Measurements from ENCODE around the gene SLC44A5. TPM values are rescaled to one million over a fixed set of nuclear protein-coding genes. Genes with fewer than 3 reads are reported as not detected.

The SLC44A5 gene
- total and polyA plus RNA-seq, 2 experiments from 2014 or later: 3.3 to 11.7 TPM

DNA sequence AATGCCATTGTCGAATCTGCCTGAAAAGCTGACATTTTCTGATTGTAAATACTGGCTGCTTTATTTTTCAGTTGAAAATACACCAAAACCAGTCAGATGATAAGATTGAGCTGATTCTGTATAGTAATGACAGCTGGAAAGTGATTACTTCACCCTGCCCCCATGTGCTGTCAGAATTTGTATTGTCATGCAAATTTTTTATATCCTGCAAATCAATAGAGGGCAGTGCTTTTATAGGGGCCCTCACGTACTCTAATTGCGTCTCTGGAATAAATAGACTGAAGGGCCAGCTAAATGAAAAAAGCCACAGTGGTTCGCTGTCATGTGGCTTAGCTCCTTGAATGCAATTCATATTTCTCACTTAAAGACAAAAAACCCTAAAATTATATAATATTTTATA, 268.1 kb downstream of the SLC44A5 start (continued):
- no peak for TF ChIP-seq ZNF462 (CRISPR knock-in tag; IDR thresholded peaks at IDR 0.05)

- no peak for DNase-seq (ENCODE audit: low spot score)
- H3K4me1 ChIP-seq (ENCODE audit: insufficient read depth): peaks cover 20% of the 10 kb centered on the region
- TF ChIP-seq NANOG (IDR thresholded peaks at IDR 0.05; ENCODE audit: borderline replicate concordance) (no peak), ETS1 (IDR thresholded peaks at IDR 0.05) (no peak), JUNB (IDR thresholded peaks at IDR 0.05; ENCODE audit: unreplicated experiment) (no peak), ZNF114 (CRISPR knock-in tag; IDR thresholded peaks at IDR 0.05) (no peak), ZNF462 (CRISPR knock-in tag; IDR thresholded peaks at IDR 0.05) (no peak), STAT1 (IDR thresholded peaks at IDR 0.05; ENCODE audit: unreplicated experiment) (no peak), POLR2AphosphoS5 (IDR thresholded peaks at IDR 0.05; ENCODE audit: low read depth) (no peak), EZH2phosphoT487 (IDR thresholded peaks at IDR 0.05; ENCODE audit: unreplicated experiment) (no peak), ZNF331 (CRISPR knock-in tag; IDR thresholded peaks at IDR 0.05; ENCODE audit: low read depth) (no peak)
These were observed 269.4 kb downstream of the SLC44A5 start for GRCh38 chr1:75341537-75341936.

More at GRCh38 chr1:75341537-75341936, 269.4 kb downstream of the SLC44A5 start:
- no peaks in the 10 kb centered on the region for H3K36me3 ChIP-seq (ENCODE audit: insufficient read depth)
- H3K27me3 ChIP-seq (ENCODE audit: insufficient read depth): no peaks in the 10 kb centered on the region
- H3K4me3 Mint-ChIP-seq: no peak overlapping the region
- no peaks in the 10 kb centered on the region for H3K36me3 Mint-ChIP-seq (ENCODE audit: low read depth)
- no peak overlapping the region for H2AFZ ChIP-seq
- H3K27me3 Mint-ChIP-seq (ENCODE audit: insufficient read depth, low read depth, poor library complexity): peaks cover 2% of the 10 kb centered on the region
- H3K27ac ChIP-seq (ENCODE audit: low read depth): no peak overlapping the region
- no peaks in the 10 kb centered on the region for H3F3A ChIP-seq (replicated peaks; ENCODE audit: low read depth)
- no peaks in the 10 kb centered on the region for H3K9me3 Mint-ChIP-seq
- H3K4me2 ChIP-seq: no peak overlapping the region
- H3K27ac Mint-ChIP-seq: peak overlapping the region; percentile 9; the same call in 1 of the 2 replicates
- H3K4me1 Mint-ChIP-seq: peaks cover 25% of the 10 kb centered on the region; the same call in 2 of the 3 replicates
- H3K9me2 ChIP-seq (ENCODE audit: insufficient read depth): 0 out of 2 replicates have a peak, but pooled peaks cover 6% of the 10 kb centered on the region
- H3K79me2 ChIP-seq (replicated peaks; ENCODE audit: insufficient read depth): no peaks in the 10 kb centered on the region
- ATAC-seq: no peak
- no peaks in the 10 kb centered on the region for H4K20me1 ChIP-seq (replicated peaks; ENCODE audit: insufficient read depth)
- H3K4me3 ChIP-seq: no peak overlapping the region
